ENCODE results near the gene NCKAP5L. TPM values are rescaled to one million over a fixed set of nuclear protein-coding genes. Genes with fewer than 3 reads are reported as not detected.

Gene NCKAP5L
- total and polyA plus RNA-seq, 9 of the 15 experiments (the other 6 are each of a cell fraction or from before 2014, with no cell fraction given): 0.01 to 14.4 (median 3.7) TPM

- no peak for TF ChIP-seq SREBF1 (IDR thresholded peaks at IDR 0.05; ENCODE audit: borderline replicate concordance, low read depth, low read length)
- no peak for TF ChIP-seq TSC22D4 (tag; IDR thresholded peaks at IDR 0.05)
- TF ChIP-seq MCM7 (IDR thresholded peaks at IDR 0.05): no peak
- TF ChIP-seq CEBPZ (IDR thresholded peaks at IDR 0.05; ENCODE audit: borderline replicate concordance, low read depth, low read length): no peak
- TF ChIP-seq CBX2 (IDR thresholded peaks at IDR 0.05; ENCODE audit: insufficient read depth, low read length, poor library complexity, severe bottlenecking): no peak
- TF ChIP-seq EWSR1 (IDR thresholded peaks at IDR 0.05; ENCODE audit: borderline replicate concordance, low read depth, partially characterized antibody): no peak
- no peak for TF ChIP-seq NUFIP1 (IDR thresholded peaks at IDR 0.05; ENCODE audit: partially characterized antibody)
- TF ChIP-seq, protein P1, sequence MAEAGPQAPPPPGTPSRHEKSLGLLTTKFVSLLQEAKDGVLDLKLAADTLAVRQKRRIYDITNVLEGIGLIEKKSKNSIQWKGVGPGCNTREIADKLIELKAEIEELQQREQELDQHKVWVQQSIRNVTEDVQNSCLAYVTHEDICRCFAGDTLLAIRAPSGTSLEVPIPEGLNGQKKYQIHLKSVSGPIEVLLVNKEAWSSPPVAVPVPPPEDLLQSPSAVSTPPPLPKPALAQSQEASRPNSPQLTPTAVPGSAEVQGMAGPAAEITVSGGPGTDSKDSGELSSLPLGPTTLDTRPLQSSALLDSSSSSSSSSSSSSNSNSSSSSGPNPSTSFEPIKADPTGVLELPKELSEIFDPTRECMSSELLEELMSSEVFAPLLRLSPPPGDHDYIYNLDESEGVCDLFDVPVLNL (CRISPR knock-in tag; IDR thresholded peaks at IDR 0.05; ENCODE audit: low read depth): no peak
- no peak for TF ChIP-seq ZNF140 (CRISPR knock-in tag; IDR thresholded peaks at IDR 0.05)
- peak; percentile 86 for TF ChIP-seq CEBPB (tag; IDR thresholded peaks at IDR 0.05)
- no peak for TF ChIP-seq CAMTA2 (CRISPR knock-in tag; conservative IDR thresholded peaks at IDR 0.05)
- TF ChIP-seq POU5F1 (IDR thresholded peaks at IDR 0.05; ENCODE audit: borderline replicate concordance, low read depth, low read length, partially characterized antibody): no peak
- peak in 1 of 2 experiments; percentile 31; a peak in 1 of 4 replicates for TF ChIP-seq RCOR1 (IDR thresholded peaks at IDR 0.05; ENCODE audit: borderline replicate concordance in 1 of 2, low read depth in 2 of 2, low read length in 2 of 2)
- TF ChIP-seq SIN3A (IDR thresholded peaks at IDR 0.05; ENCODE audit: borderline replicate concordance in 2 of 2, control insufficient read depth in 1 of 2, low read depth in 2 of 2, low read length in 2 of 2): no peak
- TF ChIP-seq, protein P2, sequence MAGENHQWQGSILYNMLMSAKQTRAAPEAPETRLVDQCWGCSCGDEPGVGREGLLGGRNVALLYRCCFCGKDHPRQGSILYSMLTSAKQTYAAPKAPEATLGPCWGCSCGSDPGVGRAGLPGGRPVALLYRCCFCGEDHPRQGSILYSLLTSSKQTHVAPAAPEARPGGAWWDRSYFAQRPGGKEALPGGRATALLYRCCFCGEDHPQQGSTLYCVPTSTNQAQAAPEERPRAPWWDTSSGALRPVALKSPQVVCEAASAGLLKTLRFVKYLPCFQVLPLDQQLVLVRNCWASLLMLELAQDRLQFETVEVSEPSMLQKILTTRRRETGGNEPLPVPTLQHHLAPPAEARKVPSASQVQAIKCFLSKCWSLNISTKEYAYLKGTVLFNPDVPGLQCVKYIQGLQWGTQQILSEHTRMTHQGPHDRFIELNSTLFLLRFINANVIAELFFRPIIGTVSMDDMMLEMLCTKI (IDR thresholded peaks at IDR 0.05; ENCODE audit: partially characterized antibody): no peak
- no peak for TF ChIP-seq KLF13 (tag; IDR thresholded peaks at IDR 0.05; ENCODE audit: borderline replicate concordance, low read depth)
- no peak for TF ChIP-seq ZNF280A (IDR thresholded peaks at IDR 0.05; ENCODE audit: low read depth, partially characterized antibody)
- TF ChIP-seq E2F3 (CRISPR knock-in tag; IDR thresholded peaks at IDR 0.05): no peak
Observed at GRCh38 chr12:49750027-49750995, 77.9 kb downstream of the NCKAP5L start (continued).

All from K562 (cell line).